ENCODE data around the gene SSBP3.

- no peak for TF ChIP-seq CTCF (conservative IDR thresholded peaks at IDR 0.05; ENCODE audit: low read depth, low read length)
- no peak for TF ChIP-seq EZH2 (IDR thresholded peaks at IDR 0.05; ENCODE audit: low read length, unreplicated experiment)
Observed at GRCh38 chr1:54273092-54273794, 133.0 kb downstream of the SSBP3 start.
